Chondrocyte (in vitro differentiated cells): Measurements from ENCODE around the gene RAB12. TPM values are rescaled to one million over a fixed set of nuclear protein-coding genes. Genes with fewer than 3 reads are reported as not detected.
"Not testable (repeated sequence)": the region's sequence is repeated elsewhere in the genome, so short reads cannot be mapped to it uniquely, and the experiment has no call there.

ENCODE experiments used
- DNase-seq: peaks from one replicate; pipeline ENCODE4 v3.0.0; 2021; ENCODE audit warnings: mixed read lengths, low spot score
- H3K27ac Mint-ChIP-seq: one replicate; pipeline ENCODE4 v1.8.0; 2021; ENCODE audit warnings: mild to moderate bottlenecking, moderate library complexity, mixed read lengths; ENCODE audit not compliant: unreplicated experiment
- H3K27me3 Mint-ChIP-seq: 2 replicates; pipeline ENCODE4 v1.8.0; 2021; ENCODE audit warnings: low read depth, mixed read lengths
- H3K36me3 Mint-ChIP-seq: 2 replicates; pipeline ENCODE4 v1.8.0; 2021; ENCODE audit warnings: low read depth, mixed read lengths
- H3K4me1 Mint-ChIP-seq: 2 replicates; pipeline ENCODE4 v1.8.0; 2021; ENCODE audit warnings: low read depth, mild to moderate bottlenecking, mixed read lengths
- H3K4me3 Mint-ChIP-seq: one replicate; pipeline ENCODE4 v1.8.0; 2021; ENCODE audit warnings: mild to moderate bottlenecking, moderate library complexity, mixed read lengths; ENCODE audit not compliant: unreplicated experiment
- H3K9me3 Mint-ChIP-seq: 2 replicates; pipeline ENCODE4 v1.8.0; 2021; ENCODE audit warnings: low read depth, mixed read lengths
- CTCF ChIP-seq: fragments of 200-600 bp; sonication (generic); IDR thresholded peaks from 2 replicates; pipeline ENCODE4 v1.5.0; 2021; ENCODE audit warnings: antibody characterized with exemption, mild to moderate bottlenecking, moderate library complexity
- total RNA-seq: library from RNA; stranded (reverse); gene quantifications from 3 replicates; pipeline ENCODE4 v1.2.1, GENCODE V29; 2021

The RAB12 gene
- total RNA-seq, 1 donor from 2014 or later = 40.9 TPM

GRCh38 chr18:8620845-8621244 lies 11.6 kb downstream of the RAB12 start:
- Mint-ChIP-seq H3K27ac (no peak overlapping the region), H3K27me3 (no peaks in the 10 kb centered on the region), H3K9me3 (peaks cover 4% of the 10 kb centered on the region), H3K4me1 (peaks cover 36% of the 10 kb centered on the region), H3K36me3 (peaks cover 3% of the 10 kb centered on the region), H3K4me3 (no peak overlapping the region)
- DNase-seq = no peak
- TF ChIP-seq CTCF = no peak

- not testable (repeated sequence) for H3K9me3 Mint-ChIP-seq, H3K4me3 Mint-ChIP-seq, DNase-seq, H3K27me3 Mint-ChIP-seq, H3K36me3 Mint-ChIP-seq, H3K27ac Mint-ChIP-seq
- H3K4me1 Mint-ChIP-seq = peaks cover 21% of the 10 kb centered on the region
These were observed 13.4 kb downstream of the RAB12 start for GRCh38 chr18:8622625-8623024.

- H3K27me3 Mint-ChIP-seq = no peaks in the 10 kb centered on the region
- H3K4me1 Mint-ChIP-seq = peaks cover 29% of the 10 kb centered on the region
- DNase-seq = no peak
- H3K36me3 Mint-ChIP-seq = peaks cover 9% of the 10 kb centered on the region
- peaks cover 4% of the 10 kb centered on the region for H3K9me3 Mint-ChIP-seq
- TF ChIP-seq CTCF = no peak
- H3K4me3 Mint-ChIP-seq = no peak overlapping the region
- H3K27ac Mint-ChIP-seq = peak overlapping the region; percentile 75
These were observed 14.4 kb downstream of the RAB12 start for GRCh38 chr18:8623549-8624106.

DNA sequence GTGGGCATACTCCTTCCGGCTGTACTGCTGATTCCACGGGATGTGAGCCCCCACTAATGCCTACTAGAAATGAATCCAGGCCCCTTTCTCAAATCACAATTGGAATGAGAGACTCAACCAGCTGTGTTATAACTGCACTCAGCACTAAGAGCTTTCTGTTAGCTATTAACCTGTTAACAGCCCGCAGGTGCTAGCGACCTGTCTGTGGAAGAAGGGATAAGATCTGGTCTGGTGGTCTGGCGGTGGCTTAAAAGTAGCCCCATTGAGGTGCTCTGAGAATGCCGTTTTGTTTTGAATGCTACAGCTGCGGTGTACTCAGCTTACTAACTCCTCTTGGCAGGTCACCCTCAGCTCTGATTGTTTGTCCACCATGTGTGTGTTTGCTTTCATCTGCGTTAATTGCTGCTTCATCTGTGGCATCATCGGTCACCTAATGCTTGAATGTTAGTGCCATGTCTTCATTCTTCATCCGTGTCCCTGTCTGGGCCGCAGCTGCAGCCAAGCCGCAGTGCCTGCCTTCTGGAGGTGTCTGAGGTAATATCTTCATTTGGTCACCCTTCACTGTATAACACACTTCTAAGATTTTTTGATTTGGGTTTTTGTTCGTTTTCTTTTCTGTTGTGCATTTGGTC lies 16.3 kb downstream of the RAB12 start:
- TF ChIP-seq CTCF = no peak
- Mint-ChIP-seq H3K9me3 (peaks cover 4% of the 10 kb centered on the region), H3K27me3 (no peaks in the 10 kb centered on the region), H3K27ac (no peak overlapping the region), H3K36me3 (peaks cover 9% of the 10 kb centered on the region), H3K4me1 (peaks cover 33% of the 10 kb centered on the region), H3K4me3 (no peak overlapping the region)
- no peak for DNase-seq

- Mint-ChIP-seq H3K9me3 (peaks cover 4% of the 10 kb centered on the region), H3K27ac (no peak overlapping the region), H3K4me1 (peaks cover 33% of the 10 kb centered on the region), H3K36me3 (peaks cover 9% of the 10 kb centered on the region), H3K27me3 (no peaks in the 10 kb centered on the region), H3K4me3 (no peak overlapping the region)
- DNase-seq = no peak
- no peak for TF ChIP-seq CTCF
These were observed 17.3 kb downstream of the RAB12 start for GRCh38 chr18:8626414-8627106.
